HG03060 (cell line): ENCODE measurements around the gene DERL3.

Experiments used
- ATAC-seq: cut with Tn5 transposase; IDR thresholded peaks from one replicate; pipeline ENCODE4 v1.9.1; 2021; ENCODE audit warnings: low read depth, moderate number of reproducible peaks; ENCODE audit not compliant: unreplicated experiment

DERL3 gene

GRCh38 chr22:23833017-23833751, 5.6 kb downstream of the DERL3 start:
- no peak for ATAC-seq

- no peak for ATAC-seq
Measured at GRCh38 chr22:23832226-23833016, 6.4 kb downstream of the DERL3 start.

- ATAC-seq: no peak
Measured at GRCh38 chr22:23831781-23832180, 7.0 kb downstream of the DERL3 start.

- ATAC-seq: no peak
Measured at GRCh38 chr22:23831261-23831660, 7.5 kb downstream of the DERL3 start.

- ATAC-seq: no peak
Measured at GRCh38 chr22:23829845-23830372, 8.9 kb downstream of the DERL3 start.

GRCh38 chr22:23828800-23829680, 9.8 kb downstream of the DERL3 start:
- ATAC-seq: no peak

GRCh38 chr22:23827351-23827995, 11.3 kb downstream of the DERL3 start:
- ATAC-seq: no peak

GRCh38 chr22:23826510-23827350, 12.1 kb downstream of the DERL3 start:
- ATAC-seq: no peak

- ATAC-seq: no peak
Measured at GRCh38 chr22:23825246-23825905, 13.4 kb downstream of the DERL3 start.

GRCh38 chr22:23824476-23825245, 14.1 kb downstream of the DERL3 start:
- no peak for ATAC-seq

GRCh38 chr22:23823331-23823791, 15.4 kb downstream of the DERL3 start:
- ATAC-seq: no peak

- no peak for ATAC-seq
Measured at GRCh38 chr22:23822101-23822671, 16.6 kb downstream of the DERL3 start.

- no peak for ATAC-seq
Measured at GRCh38 chr22:23820748-23821211, 18.0 kb downstream of the DERL3 start.

- no peak for ATAC-seq
Measured at GRCh38 chr22:23818541-23818940, 20.3 kb downstream of the DERL3 start.

- ATAC-seq: no peak
Measured at GRCh38 chr22:23817146-23817545, 21.7 kb downstream of the DERL3 start.

- no peak for ATAC-seq
Measured at GRCh38 chr22:23816156-23816976, 22.4 kb downstream of the DERL3 start.
